GM19099 (cell line): ENCODE results near the gene IFNK.

Experiments
- POLR2A ChIP-seq: IDR thresholded peaks from 3 replicates; pipeline ENCODE4 v1.6.1; 2011; ENCODE audit warnings: low read depth; ENCODE audit not compliant: insufficient read length; ENCODE audit errors: extremely low read depth

Gene IFNK

GRCh38 chr9:27554712-27555111 lies 30.6 kb downstream of the IFNK start:
- TF ChIP-seq POLR2A = no peak

GRCh38 chr9:27556470-27556869 lies 32.4 kb downstream of the IFNK start:
- TF ChIP-seq POLR2A = no peak

- TF ChIP-seq POLR2A = no peak
Observed at GRCh38 chr9:27558307-27558706, 34.2 kb downstream of the IFNK start.

GRCh38 chr9:27560457-27560856 lies 36.4 kb downstream of the IFNK start:
- no peak for TF ChIP-seq POLR2A

GRCh38 chr9:27561685-27562084 lies 37.6 kb downstream of the IFNK start:
- no peak for TF ChIP-seq POLR2A

GRCh38 chr9:27563738-27564430 lies 39.8 kb downstream of the IFNK start:
- TF ChIP-seq POLR2A = no peak

- TF ChIP-seq POLR2A = no peak
Observed at GRCh38 chr9:27564670-27565069, 40.6 kb downstream of the IFNK start.

- no peak for TF ChIP-seq POLR2A
Observed at GRCh38 chr9:27565696-27566095, 41.6 kb downstream of the IFNK start.

GRCh38 chr9:27566118-27566517 lies 42.0 kb downstream of the IFNK start:
- TF ChIP-seq POLR2A = no peak

GRCh38 chr9:27569406-27569805 lies 45.3 kb downstream of the IFNK start:
- TF ChIP-seq POLR2A = no peak

- TF ChIP-seq POLR2A = no peak
Observed at GRCh38 chr9:27571011-27571410, 46.9 kb downstream of the IFNK start.

- no peak for TF ChIP-seq POLR2A
Observed at GRCh38 chr9:27572061-27572460, 48.0 kb downstream of the IFNK start.

GRCh38 chr9:27572566-27572917 lies 48.5 kb downstream of the IFNK start:
- TF ChIP-seq POLR2A = no peak

GRCh38 chr9:27572918-27573633 lies 49.0 kb downstream of the IFNK start, which contains the start of gene C9orf72:
Gene C9orf72 (minus strand): TSS chr9:27573481. CDS start chr9:27567120, 6,361 bp downstream.
- peak; percentile 77 for TF ChIP-seq POLR2A

- TF ChIP-seq POLR2A = peak; percentile 67
Observed at GRCh38 chr9:27573634-27574590, 49.8 kb downstream of the IFNK start.
